NAMALWA (cell line): ENCODE measurements around the gene ADGRG4.

Source experiments
- DNase-seq: peaks from one replicate; pipeline ENCODE4 v3.0.0-alpha.2; 2015; ENCODE audit warnings: low spot score

ADGRG4 gene

GRCh38 chrX:136304493-136304892 lies 3.7 kb downstream of the ADGRG4 start:
- DNase-seq, result peak; percentile 2

GRCh38 chrX:136306182-136306581 lies 5.4 kb downstream of the ADGRG4 start:
- DNase-seq, result no peak

GRCh38 chrX:136307471-136307870 lies 6.7 kb downstream of the ADGRG4 start:
- no peak for DNase-seq

GRCh38 chrX:136310411-136310810 lies 9.6 kb downstream of the ADGRG4 start:
- DNase-seq, result no peak

- DNase-seq, result no peak
Measured at GRCh38 chrX:136318156-136318555, 17.4 kb downstream of the ADGRG4 start.

GRCh38 chrX:136318895-136319597 lies 18.3 kb downstream of the ADGRG4 start:
- no peak for DNase-seq

GRCh38 chrX:136319600-136319999 lies 18.8 kb downstream of the ADGRG4 start:
- DNase-seq, result no peak

- DNase-seq, result no peak
Measured at GRCh38 chrX:136321532-136321931, 20.8 kb downstream of the ADGRG4 start.

GRCh38 chrX:136322064-136322463 lies 21.3 kb downstream of the ADGRG4 start:
- no peak for DNase-seq

- no peak for DNase-seq
Measured at GRCh38 chrX:136325377-136325776, 24.6 kb downstream of the ADGRG4 start.

GRCh38 chrX:136328933-136329332 lies 28.2 kb downstream of the ADGRG4 start:
- no peak for DNase-seq

- DNase-seq, result peak; percentile 29
Measured at GRCh38 chrX:136336623-136337022, 35.9 kb downstream of the ADGRG4 start.

- no peak for DNase-seq
Measured at GRCh38 chrX:136339702-136340101, 38.9 kb downstream of the ADGRG4 start.

- DNase-seq, result no peak
Measured at GRCh38 chrX:136344320-136344719, 43.6 kb downstream of the ADGRG4 start.

GRCh38 chrX:136346506-136346905 lies 45.7 kb downstream of the ADGRG4 start:
- DNase-seq, result no peak

- DNase-seq, result no peak
Measured at GRCh38 chrX:136347706-136348105, 46.9 kb downstream of the ADGRG4 start.

GRCh38 chrX:136353526-136354093 lies 52.8 kb downstream of the ADGRG4 start:
- DNase-seq, result no peak

- DNase-seq, result no peak
Measured at GRCh38 chrX:136354201-136354600, 53.4 kb downstream of the ADGRG4 start.

GRCh38 chrX:136369377-136369776 lies 68.6 kb downstream of the ADGRG4 start:
- DNase-seq, result no peak

GRCh38 chrX:136376713-136377112 lies 76.0 kb downstream of the ADGRG4 start:
- DNase-seq, result no peak

GRCh38 chrX:136380010-136380769 lies 79.4 kb downstream of the ADGRG4 start:
- DNase-seq, result no peak

GRCh38 chrX:136386173-136386572 lies 85.4 kb downstream of the ADGRG4 start:
- DNase-seq, result no peak

- DNase-seq, result no peak
Measured at GRCh38 chrX:136386826-136387225, 86.1 kb downstream of the ADGRG4 start.
